ENCODE measurements around the gene FAM184A.

The FAM184A gene

DNA sequence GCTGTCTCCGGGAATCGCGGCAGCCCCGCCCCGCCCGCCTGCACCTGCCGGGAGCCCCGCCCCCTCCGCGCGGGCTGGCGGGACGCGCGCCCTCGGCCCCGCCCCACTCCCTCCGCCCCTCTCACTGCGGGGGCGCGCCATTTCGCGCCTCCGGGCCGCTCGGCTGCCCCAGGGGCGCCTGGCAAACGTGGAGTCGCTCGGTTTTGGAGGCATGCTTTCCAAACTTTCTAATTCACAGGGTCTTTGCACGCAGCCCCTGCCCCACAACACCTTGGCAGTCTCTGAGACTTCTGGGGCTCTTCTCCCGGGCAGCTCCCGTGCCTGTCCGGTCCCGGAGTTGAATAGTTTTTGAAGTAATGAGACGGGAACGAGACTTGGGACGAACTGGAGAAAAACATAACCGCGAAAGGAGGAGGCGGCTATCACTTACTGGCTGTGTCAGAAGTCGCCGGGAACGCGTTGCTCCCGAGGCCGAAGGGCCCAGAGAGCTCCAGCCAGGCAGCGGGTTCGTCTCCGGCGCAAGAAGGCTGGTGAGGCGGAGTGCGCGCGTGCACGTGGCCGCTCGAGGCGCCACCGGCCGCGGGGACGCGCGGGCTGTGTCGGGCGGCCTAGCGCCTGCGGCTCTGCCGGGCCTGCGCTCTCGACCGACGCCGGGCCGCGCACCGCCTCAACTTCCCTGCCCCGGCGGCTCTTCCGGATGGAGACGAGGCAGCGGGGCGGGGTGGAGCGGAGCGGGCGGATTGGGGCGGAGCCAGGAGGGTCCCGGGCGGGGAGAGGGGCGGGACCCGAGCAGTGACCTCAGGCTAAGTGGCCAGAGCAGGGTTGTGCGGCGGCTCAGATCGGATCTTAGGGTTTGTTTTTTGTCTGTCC is 143.8 kb downstream of the FAM184A start, which contains the start of gene MCM9:
MCM9 (minus strand) TSS at position 699 of the 870 bp plus-strand sequence. CDS start 3,436 bp downstream, outside the sequence.
- TF ChIP-seq, protein P1, sequence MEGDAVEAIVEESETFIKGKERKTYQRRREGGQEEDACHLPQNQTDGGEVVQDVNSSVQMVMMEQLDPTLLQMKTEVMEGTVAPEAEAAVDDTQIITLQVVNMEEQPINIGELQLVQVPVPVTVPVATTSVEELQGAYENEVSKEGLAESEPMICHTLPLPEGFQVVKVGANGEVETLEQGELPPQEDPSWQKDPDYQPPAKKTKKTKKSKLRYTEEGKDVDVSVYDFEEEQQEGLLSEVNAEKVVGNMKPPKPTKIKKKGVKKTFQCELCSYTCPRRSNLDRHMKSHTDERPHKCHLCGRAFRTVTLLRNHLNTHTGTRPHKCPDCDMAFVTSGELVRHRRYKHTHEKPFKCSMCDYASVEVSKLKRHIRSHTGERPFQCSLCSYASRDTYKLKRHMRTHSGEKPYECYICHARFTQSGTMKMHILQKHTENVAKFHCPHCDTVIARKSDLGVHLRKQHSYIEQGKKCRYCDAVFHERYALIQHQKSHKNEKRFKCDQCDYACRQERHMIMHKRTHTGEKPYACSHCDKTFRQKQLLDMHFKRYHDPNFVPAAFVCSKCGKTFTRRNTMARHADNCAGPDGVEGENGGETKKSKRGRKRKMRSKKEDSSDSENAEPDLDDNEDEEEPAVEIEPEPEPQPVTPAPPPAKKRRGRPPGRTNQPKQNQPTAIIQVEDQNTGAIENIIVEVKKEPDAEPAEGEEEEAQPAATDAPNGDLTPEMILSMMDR (IDR thresholded peaks at IDR 0.05; ENCODE audit: insufficient read depth, low read length, poor library complexity, severe bottlenecking), result no peak
- Histone ChIP-seq H3K4me3 (replicated peaks; ENCODE audit: low read depth, low read length) (peak within 1 kb of the TSS; percentile 89), H3K27me3 (replicated peaks; ENCODE audit: control insufficient read depth, insufficient read depth, low read length) (no peaks in the 10 kb centered on the region), H3K36me3 (ENCODE audit: control insufficient read depth, insufficient read depth, low read length) (no peaks in the 10 kb centered on the region)
- DNase-seq (ENCODE audit: extremely low read depth, insufficient read length), result peak; percentile 97

DNA sequence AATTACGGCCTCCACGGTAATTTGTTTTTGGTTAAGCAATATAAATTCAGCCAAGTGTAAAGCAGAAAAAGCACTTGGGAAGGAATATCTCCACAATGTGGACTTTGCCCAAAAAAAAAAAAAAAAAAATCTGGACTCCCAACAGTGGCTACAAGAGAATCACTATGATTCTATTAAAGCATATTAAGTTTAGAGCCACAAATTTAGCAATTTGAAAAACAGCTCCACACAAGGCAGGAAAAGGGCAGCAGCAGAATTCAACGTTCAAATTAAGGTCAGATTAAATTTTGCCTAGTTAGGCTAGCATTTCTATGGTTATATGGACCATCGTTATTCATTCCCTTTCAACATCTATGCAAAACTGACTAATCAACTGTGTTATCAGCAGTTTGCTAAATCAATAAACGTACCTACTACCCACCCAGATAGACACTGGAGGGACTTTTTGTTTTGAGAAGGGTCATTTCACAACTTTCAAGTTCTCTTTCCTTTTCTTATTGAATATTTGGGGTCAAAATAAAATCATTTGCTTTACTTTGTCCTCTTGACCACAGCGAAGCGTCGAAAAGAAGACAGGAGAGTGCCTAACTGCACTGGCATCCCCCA is 144.5 kb downstream of the FAM184A start:
- Histone ChIP-seq H3K4me3 (replicated peaks; ENCODE audit: low read depth, low read length) (peak overlapping the region; percentile 89), H3K36me3 (ENCODE audit: control insufficient read depth, insufficient read depth, low read length) (no peaks in the 10 kb centered on the region), H3K27me3 (replicated peaks; ENCODE audit: control insufficient read depth, insufficient read depth, low read length) (no peaks in the 10 kb centered on the region)
- TF ChIP-seq, protein P1 (IDR thresholded peaks at IDR 0.05; ENCODE audit: insufficient read depth, low read length, poor library complexity, severe bottlenecking), result no peak
- no peak for DNase-seq (ENCODE audit: extremely low read depth, insufficient read length)

DNA sequence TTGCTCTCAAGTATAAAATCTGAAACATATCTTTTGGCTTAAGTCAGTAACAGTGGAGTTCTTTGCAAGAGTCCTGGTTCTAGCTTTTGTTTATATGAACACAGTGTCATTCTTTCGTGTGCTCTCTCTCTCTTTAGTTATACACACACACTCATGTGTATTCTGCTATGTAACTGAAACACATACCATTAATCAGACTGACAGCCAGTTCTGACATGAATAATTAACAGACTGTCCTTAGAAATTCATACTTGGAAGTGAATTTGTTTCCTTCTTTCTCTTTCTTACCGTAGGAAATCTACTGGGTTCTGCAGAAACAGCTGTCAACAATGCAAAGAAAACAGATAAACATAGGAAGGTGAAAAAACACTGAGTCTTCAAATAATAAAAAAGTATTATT is 146.0 kb downstream of the FAM184A start:
- DNase-seq (ENCODE audit: extremely low read depth, insufficient read length), result no peak
- Histone ChIP-seq H3K4me3 (replicated peaks; ENCODE audit: low read depth, low read length) (no peak overlapping the region), H3K27me3 (replicated peaks; ENCODE audit: control insufficient read depth, insufficient read depth, low read length) (no peaks in the 10 kb centered on the region), H3K36me3 (ENCODE audit: control insufficient read depth, insufficient read depth, low read length) (no peaks in the 10 kb centered on the region)
- TF ChIP-seq, protein P1 (IDR thresholded peaks at IDR 0.05; ENCODE audit: insufficient read depth, low read length, poor library complexity, severe bottlenecking), result no peak

DNA sequence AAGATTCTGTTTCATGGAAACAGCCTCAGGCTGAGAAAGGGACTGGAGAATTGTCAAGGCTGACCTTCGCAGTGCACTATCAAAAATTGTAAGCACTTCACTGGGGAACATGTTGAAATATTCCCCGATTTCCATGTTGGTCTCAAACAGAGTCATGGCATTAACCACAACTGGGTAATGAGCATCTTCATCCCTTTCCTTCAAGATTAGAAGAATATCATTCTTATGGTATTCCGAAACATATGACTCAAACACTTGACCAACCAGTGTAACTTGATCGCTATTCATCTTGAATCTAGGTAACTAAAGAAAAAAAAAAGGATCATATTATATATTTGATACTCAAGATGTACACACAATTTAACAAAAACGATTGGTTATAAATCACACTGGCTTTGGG is 147.0 kb downstream of the FAM184A start:
- Histone ChIP-seq H3K4me3 (replicated peaks; ENCODE audit: low read depth, low read length) (no peak overlapping the region), H3K36me3 (ENCODE audit: control insufficient read depth, insufficient read depth, low read length) (no peaks in the 10 kb centered on the region), H3K27me3 (replicated peaks; ENCODE audit: control insufficient read depth, insufficient read depth, low read length) (no peaks in the 10 kb centered on the region)
- TF ChIP-seq, protein P1 (IDR thresholded peaks at IDR 0.05; ENCODE audit: insufficient read depth, low read length, poor library complexity, severe bottlenecking), result no peak
- no peak for DNase-seq (ENCODE audit: extremely low read depth, insufficient read length)

DNA sequence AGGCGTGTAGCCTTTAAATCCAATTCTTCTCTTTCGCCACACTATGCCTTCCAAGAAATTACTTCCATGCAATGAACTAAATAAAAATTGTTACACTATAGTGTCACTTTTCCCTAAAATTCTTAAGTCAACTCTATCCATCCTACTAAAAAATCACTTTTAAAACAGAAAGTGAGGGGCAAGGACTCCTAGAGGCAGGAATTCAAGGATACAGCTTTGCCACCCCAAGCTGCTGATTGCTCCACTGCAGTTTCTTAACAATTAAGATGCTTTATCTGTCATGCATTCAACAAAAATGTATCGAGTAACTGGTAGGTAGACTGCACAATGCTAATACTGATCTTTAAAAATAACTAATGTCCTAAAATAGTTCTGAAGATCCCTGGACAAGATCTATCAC is 147.8 kb downstream of the FAM184A start:
- H3K36me3 ChIP-seq (ENCODE audit: control insufficient read depth, insufficient read depth, low read length), result no peaks in the 10 kb centered on the region
- TF ChIP-seq, protein P1 (IDR thresholded peaks at IDR 0.05; ENCODE audit: insufficient read depth, low read length, poor library complexity, severe bottlenecking), result no peak
- H3K4me3 ChIP-seq (replicated peaks; ENCODE audit: low read depth, low read length), result no peak overlapping the region
- H3K27me3 ChIP-seq (replicated peaks; ENCODE audit: control insufficient read depth, insufficient read depth, low read length), result no peaks in the 10 kb centered on the region
- DNase-seq (ENCODE audit: extremely low read depth, insufficient read length), result no peak

All from GM06990 (cell line).